HG02840 (cell line): Measurements from ENCODE around the gene SFMBT2.

ENCODE experiments used
- ATAC-seq: cut with Tn5 transposase; IDR thresholded peaks from one replicate; pipeline ENCODE4 v1.9.1; 2021; ENCODE audit warnings: mild to moderate bottlenecking, moderate library complexity, moderate number of reproducible peaks; ENCODE audit not compliant: unreplicated experiment, low FRiP score

The SFMBT2 gene

GRCh38 chr10:7373039-7373438 is 37.8 kb downstream of the SFMBT2 start:
- ATAC-seq, result no peak

GRCh38 chr10:7372504-7372903 is 38.3 kb downstream of the SFMBT2 start:
- ATAC-seq, result no peak

DNA sequence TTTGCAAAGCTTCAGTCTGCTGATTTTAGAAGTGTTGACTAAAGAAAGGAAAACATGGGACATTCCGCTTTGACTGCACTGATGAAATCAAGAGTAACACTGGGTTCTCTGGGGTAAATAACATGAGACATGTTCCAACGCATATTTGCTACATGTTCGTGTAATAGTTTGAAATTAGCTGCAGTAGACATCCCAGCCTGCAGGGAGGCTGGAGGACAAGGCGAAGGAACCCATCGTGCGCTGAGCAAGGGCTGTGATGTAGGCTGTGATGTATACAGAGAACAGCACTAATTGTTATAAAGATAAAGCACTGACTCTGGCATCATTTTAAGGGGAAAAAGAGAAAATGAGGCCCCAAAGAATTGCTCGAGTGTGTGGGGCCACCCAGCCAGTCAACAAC is 40.3 kb downstream of the SFMBT2 start:
- no peak for ATAC-seq

- ATAC-seq, result no peak
Observed at GRCh38 chr10:7365027-7365745, 45.6 kb downstream of the SFMBT2 start.

GRCh38 chr10:7364474-7364873 is 46.4 kb downstream of the SFMBT2 start:
- no peak for ATAC-seq

GRCh38 chr10:7363700-7364099 is 47.1 kb downstream of the SFMBT2 start:
- ATAC-seq, result no peak

- no peak for ATAC-seq
Observed at GRCh38 chr10:7362471-7362870, 48.4 kb downstream of the SFMBT2 start.

- no peak for ATAC-seq
Observed at GRCh38 chr10:7361316-7361715, 49.5 kb downstream of the SFMBT2 start.

DNA sequence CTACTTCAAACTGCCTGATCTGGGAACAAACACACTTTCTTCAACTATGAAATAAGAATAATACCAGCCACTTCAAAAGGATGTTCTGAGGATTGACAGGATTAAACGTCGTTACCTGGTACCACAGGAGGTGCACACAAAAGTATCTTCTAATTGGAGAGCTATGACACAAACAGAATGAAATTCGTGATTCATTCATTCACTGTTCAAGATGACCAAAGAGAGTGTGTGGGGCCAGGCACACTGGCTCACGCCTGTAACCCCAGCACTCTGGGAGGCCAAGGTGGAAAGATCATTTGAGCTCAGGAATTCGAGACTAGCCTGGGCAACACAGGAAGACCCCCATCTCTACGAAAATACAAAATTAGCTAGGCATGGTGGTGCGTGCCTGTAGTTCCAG is 50.9 kb downstream of the SFMBT2 start:
- ATAC-seq, result no peak

DNA sequence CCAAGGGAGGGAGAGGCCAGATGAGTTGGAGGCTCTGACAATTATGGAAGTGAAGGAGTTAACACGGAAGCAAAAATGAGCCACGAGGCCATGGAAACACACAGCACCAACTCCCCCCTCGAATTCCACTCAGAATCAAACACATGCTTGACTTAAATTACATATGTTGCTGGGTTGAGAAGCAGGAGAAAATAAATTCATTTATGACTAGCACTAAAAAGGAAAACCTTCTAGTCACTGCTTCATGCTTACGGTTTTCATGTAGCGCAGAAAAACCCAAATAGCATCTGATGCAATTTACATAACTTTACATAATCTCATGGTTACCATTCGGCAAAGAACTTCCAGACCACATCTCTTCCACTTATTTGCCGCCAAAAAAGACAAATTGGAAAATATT is 51.5 kb downstream of the SFMBT2 start:
- ATAC-seq, result no peak

DNA sequence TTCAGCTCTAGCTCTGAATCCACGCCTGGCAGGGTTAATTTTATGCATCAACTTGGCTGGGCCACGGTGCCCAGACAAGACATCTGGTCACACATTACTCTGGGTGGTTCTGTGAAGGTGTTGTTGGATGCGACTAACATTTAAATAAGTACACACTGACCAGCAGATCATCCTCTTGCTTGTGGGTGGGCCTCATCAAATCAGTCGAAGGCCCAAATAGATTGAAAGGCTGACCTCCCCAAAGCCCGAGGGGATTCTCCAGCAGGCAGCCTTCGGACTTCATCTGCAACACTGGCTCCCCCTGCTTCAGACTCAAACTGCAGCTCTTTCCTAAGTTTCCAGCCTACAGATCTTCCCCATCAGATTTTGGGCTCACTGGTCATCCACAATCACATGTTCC is 53.6 kb downstream of the SFMBT2 start:
- no peak for ATAC-seq

DNA sequence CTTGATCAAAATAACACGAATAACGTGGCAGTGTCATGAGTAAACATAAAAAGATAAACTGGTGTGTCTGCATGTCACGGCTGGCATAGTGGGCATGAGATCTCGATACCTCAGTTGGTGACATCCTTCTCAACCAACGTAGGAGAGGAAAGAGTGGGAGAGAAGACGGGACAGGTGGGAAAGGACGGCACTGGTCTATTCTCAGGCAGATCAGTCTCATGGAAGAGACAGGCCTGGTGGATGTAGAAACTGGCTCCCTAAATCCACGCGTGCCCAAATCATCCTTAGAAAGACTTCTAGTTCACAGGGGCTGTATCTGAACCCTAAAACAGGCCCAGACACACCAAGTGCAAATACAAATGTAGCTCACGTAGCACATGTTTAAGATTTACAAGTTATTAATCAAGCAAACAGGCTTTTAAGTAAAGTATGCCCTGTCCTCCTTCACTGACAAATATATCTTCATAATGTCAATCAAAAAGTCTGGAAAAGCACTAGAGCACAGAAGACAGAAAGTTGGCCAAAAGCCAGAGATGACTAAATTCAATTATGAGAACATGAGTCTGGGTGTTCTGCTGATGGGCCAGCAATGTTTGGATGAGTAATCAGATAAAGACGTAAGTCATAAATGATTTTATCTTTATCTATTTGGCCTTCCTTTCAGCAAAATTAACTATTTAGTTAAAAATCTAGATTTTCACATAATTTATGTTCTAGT is 56.3 kb downstream of the SFMBT2 start:
- no peak for ATAC-seq

DNA sequence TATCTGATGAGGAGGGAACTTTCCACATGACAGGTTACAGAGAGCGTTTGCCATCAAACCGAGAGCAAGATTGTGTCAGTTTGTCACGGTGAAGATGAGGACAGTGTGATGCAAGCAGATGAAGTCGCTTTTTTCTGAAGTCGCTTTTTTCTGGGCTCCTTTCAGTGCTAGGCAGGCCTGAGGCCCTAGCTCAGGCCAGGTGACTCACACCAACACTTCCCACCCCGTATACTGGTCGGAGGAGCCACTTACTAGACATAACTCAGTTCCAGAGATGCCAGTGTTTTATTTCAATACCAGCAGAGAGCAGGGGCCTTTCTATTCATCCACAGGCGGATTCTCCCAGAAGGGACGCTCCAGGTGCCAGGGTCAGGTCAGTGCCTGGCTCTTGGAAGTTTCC is 58.9 kb downstream of the SFMBT2 start:
- no peak for ATAC-seq

DNA sequence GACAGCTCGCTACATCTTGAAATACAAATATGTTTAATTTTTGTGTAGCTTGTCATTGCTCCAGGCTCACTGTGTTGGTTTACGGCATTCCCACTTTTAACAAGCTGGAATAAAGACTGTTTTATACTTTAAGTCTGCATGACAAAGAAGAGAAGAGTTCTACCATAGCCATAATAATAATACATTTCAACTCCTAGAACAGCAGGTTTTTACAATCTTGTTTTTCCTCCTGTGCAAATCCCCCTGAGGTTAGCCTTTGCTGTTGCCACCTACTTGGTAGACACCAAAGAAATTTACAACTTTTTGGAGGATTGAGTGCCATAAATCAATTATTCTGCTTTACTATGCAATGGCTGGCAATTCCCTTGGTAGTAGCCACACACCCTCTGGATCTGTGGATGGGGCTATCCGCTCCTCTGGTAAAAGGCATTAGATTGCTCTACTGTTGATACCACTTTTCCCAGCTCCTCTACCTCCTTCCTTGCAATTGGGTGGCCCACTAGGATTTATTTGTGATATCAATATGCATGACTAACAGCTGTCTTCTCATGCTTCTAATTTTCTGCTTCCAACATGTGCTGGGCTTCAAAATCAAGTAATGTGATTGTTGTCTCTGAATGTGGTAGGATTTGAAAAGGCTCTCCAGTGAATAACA is 60.2 kb downstream of the SFMBT2 start:
- ATAC-seq, result no peak

DNA sequence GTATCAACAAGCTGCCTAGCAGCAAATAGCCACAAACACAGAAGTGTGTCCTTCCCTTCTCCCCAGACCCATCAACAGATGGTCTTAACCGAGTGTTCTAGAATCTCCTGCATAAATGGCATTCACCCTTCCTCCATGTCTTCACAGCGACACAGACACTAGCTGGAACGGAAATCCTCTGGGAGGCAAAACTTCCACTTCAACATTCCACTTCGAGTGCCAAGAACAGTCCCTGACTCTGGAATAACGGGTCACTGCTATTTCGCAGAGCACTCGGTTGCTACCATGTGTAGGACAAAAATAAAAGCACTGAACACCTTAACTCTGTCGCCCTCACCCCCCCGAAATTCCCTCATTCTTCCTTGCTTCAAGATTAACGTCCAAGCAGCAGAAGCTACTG is 65.1 kb downstream of the SFMBT2 start:
- no peak for ATAC-seq

DNA sequence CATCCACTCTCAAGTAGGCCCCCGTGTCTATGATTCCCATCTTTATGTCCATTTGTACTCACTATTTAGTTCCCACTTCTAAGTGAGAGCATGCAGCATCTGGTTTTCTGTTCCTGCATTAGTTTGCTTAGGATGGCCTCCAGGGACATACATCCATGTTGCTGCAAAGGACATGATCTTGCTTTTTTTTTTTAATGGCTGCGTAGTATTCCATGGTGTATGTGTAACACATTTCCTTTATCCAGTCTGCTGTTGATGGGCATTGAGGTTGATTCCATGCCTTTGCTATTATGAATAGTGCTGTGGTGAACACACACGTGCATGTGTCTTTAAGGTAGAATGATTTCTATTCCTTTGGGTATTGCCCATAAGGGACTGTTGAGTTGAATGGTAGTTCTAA is 67.8 kb downstream of the SFMBT2 start:
- no peak for ATAC-seq

GRCh38 chr10:7340179-7340874 is 70.5 kb downstream of the SFMBT2 start:
- no peak for ATAC-seq

GRCh38 chr10:7339510-7339909 is 71.3 kb downstream of the SFMBT2 start:
- ATAC-seq, result no peak

- ATAC-seq, result no peak
Observed at GRCh38 chr10:7338469-7338868, 72.4 kb downstream of the SFMBT2 start.

- no peak for ATAC-seq
Observed at GRCh38 chr10:7337431-7338171, 73.2 kb downstream of the SFMBT2 start.
